HL-60 (cell line): ENCODE data around the gene ITGB5.

Source experiments
- DNase-seq, 2 experiments: peaks; one replicate each; pipeline ENCODE4 v3.0.0-alpha.2; 2010 to 2020; ENCODE audit warnings: low read depth in 1 of 2, low spot score in 1 of 2
- H3K27ac ChIP-seq: fragments of 250-450 bp; sonication (Bioruptor Pico); replicated peaks from 2 replicates; pipeline ENCODE4 v1.5.1; 2020; ENCODE audit warnings: mild to moderate bottlenecking, moderate library complexity
- H3K27me3 ChIP-seq: fragments of 250-450 bp; sonication (Bioruptor Pico); 2 replicates; pipeline ENCODE4 v1.5.1; 2021; ENCODE audit warnings: mild to moderate bottlenecking, moderate library complexity; ENCODE audit not compliant: insufficient read depth, poor library complexity, severe bottlenecking
- H3K4me3 ChIP-seq: replicated peaks from 2 replicates; pipeline ENCODE4 v1.5.1; 2011; ENCODE audit warnings: mild to moderate bottlenecking, control low read depth, low read length; ENCODE audit not compliant: insufficient read depth
- CTCF ChIP-seq: IDR thresholded peaks from one replicate; pipeline ENCODE4 v1.5.1; 2011; ENCODE audit warnings: low read length, control low read depth, inconsistent platforms; ENCODE audit not compliant: insufficient read depth
- GABPA ChIP-seq: IDR thresholded peaks from 2 replicates; pipeline ENCODE4 v1.6.1; 2012; ENCODE audit warnings: low read depth
- POLR2AphosphoS5 ChIP-seq: IDR thresholded peaks from 2 replicates; pipeline ENCODE4 v1.6.1; 2012; ENCODE audit warnings: low read depth
- REST ChIP-seq: IDR thresholded peaks from 2 replicates; pipeline ENCODE4 v1.6.1; 2012; ENCODE audit warnings: low read depth; ENCODE audit not compliant: insufficient replicate concordance
- SPI1 ChIP-seq: IDR thresholded peaks from 2 replicates; pipeline ENCODE4 v1.6.1; 2012; ENCODE audit warnings: low read depth, mild to moderate bottlenecking, borderline replicate concordance

The ITGB5 gene

GRCh38 chr3:124818398-124819091 lies 68.6 kb downstream of the ITGB5 start:
- TF ChIP-seq POLR2AphosphoS5 (no peak), CTCF (no peak)
- DNase-seq, result no peak

GRCh38 chr3:124817079-124817478 lies 70.1 kb downstream of the ITGB5 start:
- no peak for DNase-seq
- Histone ChIP-seq H3K27ac (no peak overlapping the region), H3K4me3 (no peak overlapping the region), H3K27me3 (peaks cover 2% of the 10 kb centered on the region)
- TF ChIP-seq REST (no peak), CTCF (no peak), GABPA (no peak), POLR2AphosphoS5 (no peak), SPI1 (no peak)

More at GRCh38 chr3:124818398-124819091, 68.6 kb downstream of the ITGB5 start:
- no peak overlapping the region for H3K4me3 ChIP-seq
- no peaks in the 10 kb centered on the region for H3K27me3 ChIP-seq
- no peak overlapping the region for H3K27ac ChIP-seq

- no peak overlapping the region for H3K4me3 ChIP-seq
- H3K27ac ChIP-seq, result no peak overlapping the region
- H3K27me3 ChIP-seq, result peaks cover 4% of the 10 kb centered on the region
- TF ChIP-seq POLR2AphosphoS5 (no peak), GABPA (no peak), REST (no peak), CTCF (no peak), SPI1 (no peak)
- no peak for DNase-seq
Measured at GRCh38 chr3:124816206-124816605, 71.0 kb downstream of the ITGB5 start.

GRCh38 chr3:124815781-124816180 lies 71.4 kb downstream of the ITGB5 start:
- TF ChIP-seq SPI1 (no peak), CTCF (no peak), GABPA (no peak), REST (no peak), POLR2AphosphoS5 (no peak)
- no peak for DNase-seq
- H3K27ac ChIP-seq, result no peak overlapping the region
- no peak overlapping the region for H3K4me3 ChIP-seq
- H3K27me3 ChIP-seq, result peaks cover 4% of the 10 kb centered on the region
